GM12864 (cell line): ENCODE data around the gene ZNF467.

Experiments used
- DNase-seq: peaks from one replicate; pipeline ENCODE4 v3.0.0-alpha.2; 2011; ENCODE audit warnings: low read depth
- H3K4me3 ChIP-seq: 2 replicates; pipeline ENCODE4 v1.5.1; 2011; ENCODE audit warnings: mild to moderate bottlenecking, low read depth, low read length, control low read depth
- CTCF ChIP-seq: IDR thresholded peaks from 2 replicates; pipeline ENCODE4 v1.5.1; 2011; ENCODE audit warnings: low read depth, mild to moderate bottlenecking, moderate library complexity, low read length, control low read depth, inconsistent platforms; ENCODE audit errors: missing control alignments

The ZNF467 gene

GRCh38 chr7:149815661-149816266 lies 42.4 kb upstream of the ZNF467 start:
- no peak for TF ChIP-seq CTCF
- H3K4me3 ChIP-seq = no peak overlapping the region
- DNase-seq = no peak

GRCh38 chr7:149815121-149815520 lies 41.7 kb upstream of the ZNF467 start:
- TF ChIP-seq CTCF = no peak
- H3K4me3 ChIP-seq = no peak overlapping the region
- DNase-seq = no peak

- no peak overlapping the region for H3K4me3 ChIP-seq
- TF ChIP-seq CTCF = no peak
- DNase-seq = no peak
Measured at GRCh38 chr7:149814494-149814893, 41.1 kb upstream of the ZNF467 start.

- no peak for DNase-seq
Measured at GRCh38 chr7:149813254-149814035, 40.1 kb upstream of the ZNF467 start.

GRCh38 chr7:149811831-149812490 lies 38.6 kb upstream of the ZNF467 start:
- no peak for TF ChIP-seq CTCF
- no peak overlapping the region for H3K4me3 ChIP-seq
- DNase-seq = no peak

More at GRCh38 chr7:149813254-149814035, 40.1 kb upstream of the ZNF467 start:
- H3K4me3 ChIP-seq = no peak overlapping the region
- TF ChIP-seq CTCF = no peak

- TF ChIP-seq CTCF = peak; percentile 46
- H3K4me3 ChIP-seq = no peak overlapping the region
- no peak for DNase-seq
Measured at GRCh38 chr7:149811221-149811620, 37.8 kb upstream of the ZNF467 start.

- no peak overlapping the region for H3K4me3 ChIP-seq
- DNase-seq = no peak
- no peak for TF ChIP-seq CTCF
Measured at GRCh38 chr7:149809215-149809614, 35.8 kb upstream of the ZNF467 start.
